ENCODE measurements around the gene CBLN2. TPM values are rescaled to one million over a fixed set of nuclear protein-coding genes. Genes with fewer than 3 reads are reported as not detected.

The CBLN2 gene
- total and polyA plus RNA-seq, 5 donors from 2014 or later = not detected

- H3K4me3 Mint-ChIP-seq = peak overlapping the region in 1 of 4 donors; percentile 38
- H3K27ac ChIP-seq (ENCODE audit: insufficient read depth, low read length, poor library complexity, severe bottlenecking) = no peak overlapping the region
- no peaks in the 10 kb centered on the region for H3K36me3 Mint-ChIP-seq
- H3K4me1 ChIP-seq (ENCODE audit: control insufficient read depth, insufficient read depth, low read length, poor library complexity, severe bottlenecking) = no peaks in the 10 kb centered on the region
- H3K27me3 Mint-ChIP-seq = peaks cover 41% of the 10 kb centered on the region
- no peak for DNase-seq
- H3K36me3 ChIP-seq (ENCODE audit: control insufficient read depth, insufficient read depth, low read length) = no peaks in the 10 kb centered on the region
- H3K9me3 ChIP-seq (ENCODE audit: control insufficient read depth in 2 of 2, low read length in 2 of 2) = no peaks in the 10 kb centered on the region
- H3K27ac Mint-ChIP-seq = no peak overlapping the region
- H3K27me3 ChIP-seq (ENCODE audit: control insufficient read depth, insufficient read depth, low read length) = peaks cover 4% of the 10 kb centered on the region
- H3K4me3 ChIP-seq (ENCODE audit: low read depth, low read length) = no peak overlapping the region
- no peak for ATAC-seq (ENCODE audit: low read depth in 2 of 2)
- H3K4me1 Mint-ChIP-seq = peaks cover 0 to 8% (median under 1%) of the 10 kb centered on the region in 4 donors
- peaks cover 0 to 2% (median 0%) of the 10 kb centered on the region in 7 donors for H3K9me3 Mint-ChIP-seq
Measured at GRCh38 chr18:72543357-72544055, 636 bp downstream of the CBLN2 start.

GRCh38 chr18:72542984-72543356, 1.2 kb downstream of the CBLN2 start:
- peaks cover 0 to 2% (median 0%) of the 10 kb centered on the region in 7 donors for H3K9me3 Mint-ChIP-seq
- H3K27ac ChIP-seq (ENCODE audit: insufficient read depth, low read length, poor library complexity, severe bottlenecking) = no peak overlapping the region
- no peak overlapping the region for H3K27ac Mint-ChIP-seq
- peaks cover 4% of the 10 kb centered on the region for H3K27me3 ChIP-seq (ENCODE audit: control insufficient read depth, insufficient read depth, low read length)
- no peak for DNase-seq
- H3K4me1 ChIP-seq (ENCODE audit: control insufficient read depth, insufficient read depth, low read length, poor library complexity, severe bottlenecking) = no peaks in the 10 kb centered on the region
- H3K4me3 ChIP-seq (ENCODE audit: low read depth, low read length) = no peak overlapping the region
- H3K36me3 Mint-ChIP-seq = no peaks in the 10 kb centered on the region
- H3K27me3 Mint-ChIP-seq = peaks cover 38% of the 10 kb centered on the region
- H3K9me3 ChIP-seq (ENCODE audit: control insufficient read depth in 2 of 2, low read length in 2 of 2) = no peaks in the 10 kb centered on the region
- H3K4me1 Mint-ChIP-seq = peaks cover 0 to 8% (median under 1%) of the 10 kb centered on the region in 4 donors
- no peak overlapping the region for H3K4me3 Mint-ChIP-seq
- no peak for ATAC-seq (ENCODE audit: low read depth in 2 of 2)
- no peaks in the 10 kb centered on the region for H3K36me3 ChIP-seq (ENCODE audit: control insufficient read depth, insufficient read depth, low read length)

- H3K27me3 Mint-ChIP-seq = peaks cover 37% of the 10 kb centered on the region
- no peak for ATAC-seq (ENCODE audit: low read depth in 2 of 2)
- no peak overlapping the region for H3K4me3 Mint-ChIP-seq
Measured at GRCh38 chr18:72542342-72542741, 1.8 kb downstream of the CBLN2 start.

GRCh38 chr18:72541871-72542332, 2.2 kb downstream of the CBLN2 start:
- Mint-ChIP-seq H3K27ac (no peak overlapping the region), H3K36me3 (no peaks in the 10 kb centered on the region), H3K4me3 (no peak overlapping the region), H3K9me3 (peaks cover 0 to 2% (median 0%) of the 10 kb centered on the region in 7 donors), H3K27me3 (peaks cover 37% of the 10 kb centered on the region), H3K4me1 (peaks cover 0 to 8% (median 0%) of the 10 kb centered on the region in 4 donors)
- no peaks in the 10 kb centered on the region for H3K36me3 ChIP-seq (ENCODE audit: control insufficient read depth, insufficient read depth, low read length)
- H3K27ac ChIP-seq (ENCODE audit: insufficient read depth, low read length, poor library complexity, severe bottlenecking) = no peak overlapping the region
- DNase-seq (no peak), ATAC-seq (ENCODE audit: low read depth in 2 of 2) (no peak)
- no peaks in the 10 kb centered on the region for H3K4me1 ChIP-seq (ENCODE audit: control insufficient read depth, insufficient read depth, low read length, poor library complexity, severe bottlenecking)
- H3K9me3 ChIP-seq (ENCODE audit: control insufficient read depth in 2 of 2, low read length in 2 of 2) = no peaks in the 10 kb centered on the region
- no peak overlapping the region for H3K4me3 ChIP-seq (ENCODE audit: low read depth, low read length)
- H3K27me3 ChIP-seq (ENCODE audit: control insufficient read depth, insufficient read depth, low read length) = peaks cover 4% of the 10 kb centered on the region

More at GRCh38 chr18:72542342-72542741, 1.8 kb downstream of the CBLN2 start:
- Mint-ChIP-seq H3K4me1 (peaks cover 0 to 8% (median under 1%) of the 10 kb centered on the region in 4 donors), H3K9me3 (peaks cover 0 to 2% (median 0%) of the 10 kb centered on the region in 7 donors), H3K27ac (no peak overlapping the region), H3K36me3 (no peaks in the 10 kb centered on the region)
- no peak overlapping the region for H3K27ac ChIP-seq (ENCODE audit: insufficient read depth, low read length, poor library complexity, severe bottlenecking)
- H3K36me3 ChIP-seq (ENCODE audit: control insufficient read depth, insufficient read depth, low read length) = no peaks in the 10 kb centered on the region
- no peak for DNase-seq
- no peaks in the 10 kb centered on the region for H3K9me3 ChIP-seq (ENCODE audit: control insufficient read depth in 2 of 2, low read length in 2 of 2)
- peaks cover 4% of the 10 kb centered on the region for H3K27me3 ChIP-seq (ENCODE audit: control insufficient read depth, insufficient read depth, low read length)
- H3K4me3 ChIP-seq (ENCODE audit: low read depth, low read length) = no peak overlapping the region
- no peaks in the 10 kb centered on the region for H3K4me1 ChIP-seq (ENCODE audit: control insufficient read depth, insufficient read depth, low read length, poor library complexity, severe bottlenecking)

GRCh38 chr18:72539901-72540300, 4.2 kb downstream of the CBLN2 start:
- H3K9me3 ChIP-seq (ENCODE audit: control insufficient read depth in 2 of 2, low read length in 2 of 2) = no peaks in the 10 kb centered on the region
- H3K4me3 Mint-ChIP-seq = no peak overlapping the region
- no peak overlapping the region for H3K27ac ChIP-seq (ENCODE audit: insufficient read depth, low read length, poor library complexity, severe bottlenecking)
- peaks cover 0 to 8% (median 0%) of the 10 kb centered on the region in 4 donors for H3K4me1 Mint-ChIP-seq
- H3K27me3 Mint-ChIP-seq = peaks cover 30% of the 10 kb centered on the region
- peaks cover 0 to 2% (median 0%) of the 10 kb centered on the region in 7 donors for H3K9me3 Mint-ChIP-seq
- H3K27ac Mint-ChIP-seq = no peak overlapping the region
- no peaks in the 10 kb centered on the region for H3K4me1 ChIP-seq (ENCODE audit: control insufficient read depth, insufficient read depth, low read length, poor library complexity, severe bottlenecking)
- DNase-seq (no peak), ATAC-seq (ENCODE audit: low read depth in 2 of 2) (no peak)
- H3K36me3 Mint-ChIP-seq = no peaks in the 10 kb centered on the region
- no peaks in the 10 kb centered on the region for H3K36me3 ChIP-seq (ENCODE audit: control insufficient read depth, insufficient read depth, low read length)
- H3K27me3 ChIP-seq (ENCODE audit: control insufficient read depth, insufficient read depth, low read length) = peaks cover 4% of the 10 kb centered on the region
- no peak overlapping the region for H3K4me3 ChIP-seq (ENCODE audit: low read depth, low read length)

- H3K36me3 Mint-ChIP-seq = no peaks in the 10 kb centered on the region
- H3K4me1 Mint-ChIP-seq = no peaks in the 10 kb centered on the region
Measured at GRCh38 chr18:72530622-72531021, 13.5 kb downstream of the CBLN2 start.

GRCh38 chr18:72504866-72505265, 39.3 kb downstream of the CBLN2 start:
- Mint-ChIP-seq H3K27ac (no peak overlapping the region), H3K4me3 (no peak overlapping the region), H3K4me1 (no peaks in the 10 kb centered on the region), H3K36me3 (no peaks in the 10 kb centered on the region), H3K9me3 (peaks cover 0 to 7% (median 3%) of the 10 kb centered on the region in 7 donors), H3K27me3 (no peaks in the 10 kb centered on the region)
- no peaks in the 10 kb centered on the region for H3K27me3 ChIP-seq (ENCODE audit: control insufficient read depth, insufficient read depth, low read length)
- no peaks in the 10 kb centered on the region for H3K36me3 ChIP-seq (ENCODE audit: control insufficient read depth, insufficient read depth, low read length)
- no peak overlapping the region for H3K4me3 ChIP-seq (ENCODE audit: low read depth, low read length)
- DNase-seq (no peak), ATAC-seq (ENCODE audit: low read depth in 2 of 2) (no peak)
- H3K4me1 ChIP-seq (ENCODE audit: control insufficient read depth, insufficient read depth, low read length, poor library complexity, severe bottlenecking) = no peaks in the 10 kb centered on the region
- H3K9me3 ChIP-seq (ENCODE audit: control insufficient read depth in 2 of 2, low read length in 2 of 2) = no peaks in the 10 kb centered on the region
- no peak overlapping the region for H3K27ac ChIP-seq (ENCODE audit: insufficient read depth, low read length, poor library complexity, severe bottlenecking)

More at GRCh38 chr18:72530622-72531021, 13.5 kb downstream of the CBLN2 start:
- H3K4me3 Mint-ChIP-seq = no peak overlapping the region
- no peaks in the 10 kb centered on the region for H3K27me3 Mint-ChIP-seq
- Histone ChIP-seq H3K27me3 (ENCODE audit: control insufficient read depth, insufficient read depth, low read length) (no peaks in the 10 kb centered on the region), H3K27ac (ENCODE audit: insufficient read depth, low read length, poor library complexity, severe bottlenecking) (no peak overlapping the region), H3K4me1 (ENCODE audit: control insufficient read depth, insufficient read depth, low read length, poor library complexity, severe bottlenecking) (no peaks in the 10 kb centered on the region), H3K9me3 (ENCODE audit: control insufficient read depth in 2 of 2, low read length in 2 of 2) (no peaks in the 10 kb centered on the region), H3K36me3 (ENCODE audit: control insufficient read depth, insufficient read depth, low read length) (no peaks in the 10 kb centered on the region), H3K4me3 (ENCODE audit: low read depth, low read length) (no peak overlapping the region)
- no peak for ATAC-seq (ENCODE audit: low read depth in 2 of 2)
- DNase-seq = no peak
- no peak overlapping the region for H3K27ac Mint-ChIP-seq
- peaks cover 0 to 2% (median 0%) of the 10 kb centered on the region in 7 donors for H3K9me3 Mint-ChIP-seq
